C4-2B (cell line): ENCODE measurements around the gene SNX13.

ENCODE experiments used
- ZFX ChIP-seq: fragments of 450-650 bp; IDR thresholded peaks from 2 replicates; pipeline ENCODE4 v1.6.1; 2017
- TF ChIP-seq, protein P1 (sequence below): fragments of 450-650 bp; conservative IDR thresholded peaks from 2 replicates; pipeline ENCODE4 v1.5.1; 2017; ENCODE audit warnings: mild to moderate bottlenecking

DNA sequence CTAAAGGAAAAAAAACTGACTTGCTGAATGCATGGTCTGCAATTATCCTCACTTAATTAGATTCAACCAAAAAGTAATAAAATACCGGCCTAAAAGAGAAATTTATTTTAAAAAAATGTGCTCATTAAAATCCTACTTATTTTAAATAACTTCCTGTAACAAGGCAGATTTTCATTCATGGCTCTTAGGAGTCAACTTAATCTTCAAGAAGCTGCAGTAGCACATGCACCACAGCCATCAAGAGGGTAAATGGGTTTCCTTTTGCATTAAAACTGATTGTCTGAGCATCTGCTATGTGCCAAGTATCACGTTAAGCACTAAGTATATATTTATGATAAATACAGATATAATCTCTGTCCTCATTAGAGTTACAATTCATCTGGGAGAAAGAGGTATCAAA is 69.9 kb downstream of the SNX13 start:
- TF ChIP-seq, protein P1, sequence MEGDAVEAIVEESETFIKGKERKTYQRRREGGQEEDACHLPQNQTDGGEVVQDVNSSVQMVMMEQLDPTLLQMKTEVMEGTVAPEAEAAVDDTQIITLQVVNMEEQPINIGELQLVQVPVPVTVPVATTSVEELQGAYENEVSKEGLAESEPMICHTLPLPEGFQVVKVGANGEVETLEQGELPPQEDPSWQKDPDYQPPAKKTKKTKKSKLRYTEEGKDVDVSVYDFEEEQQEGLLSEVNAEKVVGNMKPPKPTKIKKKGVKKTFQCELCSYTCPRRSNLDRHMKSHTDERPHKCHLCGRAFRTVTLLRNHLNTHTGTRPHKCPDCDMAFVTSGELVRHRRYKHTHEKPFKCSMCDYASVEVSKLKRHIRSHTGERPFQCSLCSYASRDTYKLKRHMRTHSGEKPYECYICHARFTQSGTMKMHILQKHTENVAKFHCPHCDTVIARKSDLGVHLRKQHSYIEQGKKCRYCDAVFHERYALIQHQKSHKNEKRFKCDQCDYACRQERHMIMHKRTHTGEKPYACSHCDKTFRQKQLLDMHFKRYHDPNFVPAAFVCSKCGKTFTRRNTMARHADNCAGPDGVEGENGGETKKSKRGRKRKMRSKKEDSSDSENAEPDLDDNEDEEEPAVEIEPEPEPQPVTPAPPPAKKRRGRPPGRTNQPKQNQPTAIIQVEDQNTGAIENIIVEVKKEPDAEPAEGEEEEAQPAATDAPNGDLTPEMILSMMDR = no peak
- no peak for TF ChIP-seq ZFX
